Measurements from ENCODE around the gene SLC32A1. TPM values are rescaled to one million over a fixed set of nuclear protein-coding genes. Genes with fewer than 3 reads are reported as not detected.

The SLC32A1 gene
- total and polyA plus RNA-seq, 2 experiments from 2014 or later = not detected

DNA sequence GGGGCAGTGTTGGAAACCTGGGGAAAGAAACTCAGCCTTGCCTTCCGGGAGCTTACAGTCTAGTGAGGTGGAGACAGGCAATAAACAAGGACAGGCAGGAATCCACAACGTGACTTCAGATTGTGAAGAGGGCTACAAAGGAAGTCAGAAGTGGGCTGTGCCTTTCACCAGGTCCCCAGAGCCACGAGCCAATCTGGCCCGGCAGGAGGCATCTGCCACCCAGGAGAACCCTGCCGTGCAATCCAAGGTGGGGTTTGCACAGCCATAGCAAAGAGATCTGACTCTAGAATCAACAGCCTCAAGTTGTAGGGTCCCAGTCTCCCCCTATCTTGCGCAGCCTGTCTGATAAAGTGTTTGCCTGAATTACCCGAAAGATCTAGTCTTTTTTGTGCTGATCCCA, 5.5 kb downstream of the SLC32A1 start:
- no peak for DNase-seq
- no peak overlapping the region for H3K9ac ChIP-seq
- no peaks in the 10 kb centered on the region for H3K9me3 ChIP-seq (ENCODE audit: low read depth)
- H3K79me2 ChIP-seq (ENCODE audit: insufficient read depth) = no peaks in the 10 kb centered on the region
- H3K36me3 ChIP-seq (ENCODE audit: low read depth) = no peaks in the 10 kb centered on the region
- H3F3A ChIP-seq (ENCODE audit: insufficient read depth) = no peaks in the 10 kb centered on the region
- no peaks in the 10 kb centered on the region for H3K4me1 ChIP-seq (ENCODE audit: insufficient read depth)
- H3K27me3 ChIP-seq (replicated peaks; ENCODE audit: insufficient read depth) = peaks cover 96% of the 10 kb centered on the region
- no peak overlapping the region for H3K27ac ChIP-seq
- H4K20me1 ChIP-seq (ENCODE audit: insufficient read depth) = no peaks in the 10 kb centered on the region
- H3K4me2 ChIP-seq (ENCODE audit: unreplicated experiment) = no peak overlapping the region
- no peak overlapping the region for H2AFZ ChIP-seq
- in situ Hi-C loops (cut with MboI) = no loop called here
- no peaks in the 10 kb centered on the region for H3K9me2 ChIP-seq (ENCODE audit: insufficient read depth)
- 1% methylated on average over 7 of the region's 7 CpGs for WGBS, 2 experiments (ENCODE audit: low coverage in 1 of 2, low lambda C conversion rate in 2 of 2, missing lambda C conversion rate in 2 of 2)
- no peak overlapping the region for H3K4me3 ChIP-seq
- TF ChIP-seq EZH2 (IDR thresholded peaks at IDR 0.05; ENCODE audit: insufficient read depth, poor library complexity, severe bottlenecking) (no peak), EZH2phosphoT487 (IDR thresholded peaks at IDR 0.05; ENCODE audit: insufficient read depth, low read depth) (no peak)

DNA sequence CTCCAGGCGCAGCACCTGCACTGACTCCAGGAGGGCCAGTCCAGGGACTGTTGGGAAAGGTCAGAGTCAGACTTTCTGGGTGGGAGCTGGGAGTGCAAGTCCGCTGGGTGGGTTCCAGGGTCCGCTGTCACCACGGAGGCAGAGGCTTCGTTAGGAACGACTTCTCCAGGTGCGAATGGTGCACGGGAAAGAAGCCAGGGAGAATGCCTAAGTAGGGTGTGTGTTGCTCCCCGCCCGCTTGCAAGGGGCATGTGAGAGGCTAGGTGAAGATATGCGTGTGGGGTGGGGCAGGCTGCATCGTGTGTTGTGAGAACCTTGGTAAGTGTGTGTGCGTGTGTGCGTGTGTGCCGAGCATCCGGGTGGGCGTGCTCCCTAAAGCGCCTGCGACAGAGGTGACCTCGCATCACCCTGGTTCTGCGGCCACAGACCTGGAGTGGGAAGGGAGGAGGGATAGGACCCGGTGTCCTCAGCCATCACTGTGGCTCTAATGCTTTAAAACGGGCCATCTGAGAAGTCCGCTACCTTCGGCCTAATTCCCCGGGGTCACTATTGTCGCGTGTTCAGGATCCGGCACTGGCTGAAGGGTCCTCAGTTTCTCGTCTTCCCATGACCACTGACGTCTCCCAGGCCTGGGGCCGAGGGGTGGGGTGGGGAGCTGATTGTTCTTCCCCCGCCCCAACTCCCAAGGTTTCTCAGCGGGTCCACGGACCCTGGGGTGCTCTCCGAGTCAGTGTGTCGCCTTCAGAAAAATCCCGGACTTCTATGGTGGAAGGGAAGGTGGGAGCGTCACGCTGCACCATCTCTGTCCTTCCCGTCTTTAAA, 6.1 kb downstream of the SLC32A1 start:
- Histone ChIP-seq H2AFZ (no peak overlapping the region), H4K20me1 (ENCODE audit: insufficient read depth) (no peaks in the 10 kb centered on the region), H3K9me2 (ENCODE audit: insufficient read depth) (no peaks in the 10 kb centered on the region), H3K4me2 (ENCODE audit: unreplicated experiment) (peak overlapping the region; percentile 43), H3K79me2 (ENCODE audit: insufficient read depth) (no peaks in the 10 kb centered on the region), H3F3A (ENCODE audit: insufficient read depth) (no peaks in the 10 kb centered on the region), H3K9ac (no peak overlapping the region), H3K27ac (no peak overlapping the region), H3K36me3 (ENCODE audit: low read depth) (no peaks in the 10 kb centered on the region), H3K4me1 (ENCODE audit: insufficient read depth) (no peaks in the 10 kb centered on the region), H3K4me3 (no peak overlapping the region), H3K27me3 (replicated peaks; ENCODE audit: insufficient read depth) (peaks cover 94% of the 10 kb centered on the region), H3K9me3 (ENCODE audit: low read depth) (no peaks in the 10 kb centered on the region)
- DNase-seq = no peak
- in situ Hi-C loops (cut with MboI) = no loop called here
- peak; percentile 84 for TF ChIP-seq EZH2 (IDR thresholded peaks at IDR 0.05; ENCODE audit: insufficient read depth, poor library complexity, severe bottlenecking)
- TF ChIP-seq EZH2phosphoT487 (IDR thresholded peaks at IDR 0.05; ENCODE audit: insufficient read depth, low read depth) = no peak
- WGBS, 2 experiments (ENCODE audit: low coverage in 1 of 2, low lambda C conversion rate in 2 of 2, missing lambda C conversion rate in 2 of 2) = 7 to 9% methylated on average over 38 to 41 of the region's 41 CpGs

- Histone ChIP-seq H3K36me3 (ENCODE audit: low read depth) (no peaks in the 10 kb centered on the region), H3K9me2 (ENCODE audit: insufficient read depth) (no peaks in the 10 kb centered on the region), H3K4me3 (peak overlapping the region; percentile 33), H3K9ac (no peak overlapping the region), H3K27me3 (replicated peaks; ENCODE audit: insufficient read depth) (peaks cover 94% of the 10 kb centered on the region), H3K4me2 (ENCODE audit: unreplicated experiment) (peak overlapping the region; percentile 43), H3K79me2 (ENCODE audit: insufficient read depth) (no peaks in the 10 kb centered on the region), H4K20me1 (ENCODE audit: insufficient read depth) (no peaks in the 10 kb centered on the region), H3K4me1 (ENCODE audit: insufficient read depth) (no peaks in the 10 kb centered on the region), H2AFZ (peak overlapping the region; percentile 39), H3K27ac (no peak overlapping the region), H3F3A (ENCODE audit: insufficient read depth) (no peaks in the 10 kb centered on the region), H3K9me3 (ENCODE audit: low read depth) (no peaks in the 10 kb centered on the region)
- peak; percentile 55 for DNase-seq
- in situ Hi-C loops (cut with MboI) = no loop called here
- WGBS, 2 experiments (ENCODE audit: low coverage in 1 of 2, low lambda C conversion rate in 2 of 2, missing lambda C conversion rate in 2 of 2) = 2 to 3% methylated on average over 35 to 40 of the region's 40 CpGs
- TF ChIP-seq EZH2 (IDR thresholded peaks at IDR 0.05; ENCODE audit: insufficient read depth, poor library complexity, severe bottlenecking) (peak; percentile 21), EZH2phosphoT487 (IDR thresholded peaks at IDR 0.05; ENCODE audit: insufficient read depth, low read depth) (no peak)
Observed at GRCh38 chr20:38730989-38731737, 6.9 kb downstream of the SLC32A1 start.

- no peak overlapping the region for H3K9ac ChIP-seq
- no peaks in the 10 kb centered on the region for H3K9me3 ChIP-seq (ENCODE audit: low read depth)
- H2AFZ ChIP-seq = no peak overlapping the region
- 25 to 50% methylated on average over 1 of the region's 1 CpG for WGBS, 2 experiments (ENCODE audit: low coverage in 1 of 2, low lambda C conversion rate in 2 of 2, missing lambda C conversion rate in 2 of 2)
- H3K4me3 ChIP-seq = no peak overlapping the region
- H4K20me1 ChIP-seq (ENCODE audit: insufficient read depth) = no peaks in the 10 kb centered on the region
- H3K36me3 ChIP-seq (ENCODE audit: low read depth) = no peaks in the 10 kb centered on the region
- in situ Hi-C loops (cut with MboI) = no loop called here
- H3K79me2 ChIP-seq (ENCODE audit: insufficient read depth) = no peaks in the 10 kb centered on the region
- H3K9me2 ChIP-seq (ENCODE audit: insufficient read depth) = no peaks in the 10 kb centered on the region
- no peak overlapping the region for H3K27ac ChIP-seq
- H3F3A ChIP-seq (ENCODE audit: insufficient read depth) = no peaks in the 10 kb centered on the region
- no peak for TF ChIP-seq EZH2phosphoT487 (IDR thresholded peaks at IDR 0.05; ENCODE audit: insufficient read depth, low read depth)
- no peak for TF ChIP-seq EZH2 (IDR thresholded peaks at IDR 0.05; ENCODE audit: insufficient read depth, poor library complexity, severe bottlenecking)
- no peak for DNase-seq
- H3K27me3 ChIP-seq (replicated peaks; ENCODE audit: insufficient read depth) = peaks cover 93% of the 10 kb centered on the region
- H3K4me2 ChIP-seq (ENCODE audit: unreplicated experiment) = no peak overlapping the region
- H3K4me1 ChIP-seq (ENCODE audit: insufficient read depth) = no peaks in the 10 kb centered on the region
Observed at GRCh38 chr20:38731738-38732113, 7.4 kb downstream of the SLC32A1 start.
